Measurements from ENCODE around the gene TUBGCP6. TPM values are rescaled to one million over a fixed set of nuclear protein-coding genes. Genes with fewer than 3 reads are reported as not detected.

Gene TUBGCP6, protein sequence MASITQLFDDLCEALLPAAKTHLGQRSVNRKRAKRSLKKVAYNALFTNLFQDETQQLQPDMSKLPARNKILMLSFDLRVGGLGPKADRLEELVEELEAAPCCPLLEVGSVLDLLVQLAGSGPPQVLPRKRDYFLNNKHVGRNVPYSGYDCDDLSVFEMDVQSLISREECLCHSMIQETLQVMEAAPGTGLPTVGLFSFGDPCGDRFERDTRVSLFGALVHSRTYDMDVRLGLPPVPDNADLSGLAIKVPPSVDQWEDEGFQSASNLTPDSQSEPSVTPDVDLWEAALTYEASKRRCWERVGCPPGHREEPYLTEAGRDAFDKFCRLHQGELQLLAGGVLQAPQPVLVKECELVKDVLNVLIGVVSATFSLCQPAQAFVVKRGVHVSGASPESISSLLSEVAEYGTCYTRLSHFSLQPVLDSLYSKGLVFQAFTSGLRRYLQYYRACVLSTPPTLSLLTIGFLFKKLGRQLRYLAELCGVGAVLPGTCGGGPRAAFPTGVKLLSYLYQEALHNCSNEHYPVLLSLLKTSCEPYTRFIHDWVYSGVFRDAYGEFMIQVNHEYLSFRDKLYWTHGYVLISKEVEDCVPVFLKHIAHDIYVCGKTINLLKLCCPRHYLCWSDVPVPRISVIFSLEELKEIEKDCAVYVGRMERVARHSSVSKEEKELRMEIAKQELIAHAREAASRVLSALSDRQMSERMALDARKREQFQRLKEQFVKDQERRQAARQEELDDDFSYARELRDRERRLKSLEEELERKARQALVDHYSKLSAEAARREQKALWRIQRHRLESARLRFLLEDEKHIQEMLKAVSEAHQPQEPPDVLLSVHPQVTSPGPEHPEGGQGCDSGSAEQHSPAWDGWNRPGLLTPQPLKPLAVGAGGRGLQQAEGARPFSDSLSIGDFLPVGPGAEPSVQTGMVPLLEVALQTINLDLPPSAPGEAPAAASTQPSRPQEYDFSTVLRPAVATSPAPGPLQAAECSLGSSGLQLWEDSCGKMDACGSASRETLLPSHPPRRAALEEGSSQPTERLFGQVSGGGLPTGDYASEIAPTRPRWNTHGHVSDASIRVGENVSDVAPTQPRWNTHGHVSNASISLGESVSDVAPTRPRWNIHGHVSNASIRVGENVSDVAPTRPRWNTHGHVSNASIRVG (N-terminal part only)
- polyA plus RNA-seq (2014; cell fraction: cytosol; rRNA removed), result 21.2 and 23.3 TPM in 2 replicates
- polyA plus RNA-seq (2014; cell fraction: nucleus; rRNA removed), result 225 and 301 TPM in 2 replicates

DNA sequence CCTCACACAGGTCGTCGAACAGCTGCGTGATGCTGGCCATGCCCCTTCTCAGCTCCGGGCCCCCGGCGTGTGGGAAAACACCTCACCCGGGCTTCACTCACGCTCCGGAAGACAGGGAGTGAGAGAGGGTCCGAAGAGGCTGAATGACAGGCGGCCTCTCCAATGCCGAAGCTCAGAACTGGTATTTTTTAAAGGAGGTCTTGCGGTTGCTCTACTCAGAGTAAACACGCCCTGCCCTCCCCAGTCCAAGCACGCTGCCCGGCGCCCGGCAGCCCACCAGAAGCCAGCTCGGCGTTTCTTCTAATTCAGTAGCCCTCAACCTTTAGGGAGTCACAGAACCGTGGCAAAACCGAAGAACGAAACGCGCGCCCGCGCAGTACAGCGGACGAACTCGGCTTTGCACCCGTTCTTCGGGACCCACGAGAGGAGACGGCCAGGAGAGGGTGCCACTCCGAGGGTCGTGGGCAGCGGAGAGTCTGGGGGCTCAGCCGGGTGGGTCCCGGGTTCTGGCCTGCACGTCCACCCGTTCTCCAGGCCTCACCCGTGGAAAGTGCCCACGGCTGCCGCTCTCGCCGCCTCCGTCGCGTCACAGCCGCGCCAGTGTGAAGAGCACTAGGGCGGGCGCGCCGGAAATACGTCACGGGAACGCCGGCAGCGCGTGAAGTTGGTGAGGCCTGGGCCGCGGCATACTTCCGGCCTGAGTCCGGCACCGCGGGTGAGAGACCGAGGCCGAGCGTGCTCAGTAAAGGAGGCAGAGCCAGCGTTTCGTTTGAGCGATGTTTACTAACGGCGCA is at the start of gene TUBGCP6:
TSS of gene TUBGCP6 (minus strand) at position 604 of the 794 bp plus-strand sequence. CDS start at position 40, 564 bp downstream.
- DNase-seq (ENCODE audit: low spot score), result peak; percentile 92

DNA sequence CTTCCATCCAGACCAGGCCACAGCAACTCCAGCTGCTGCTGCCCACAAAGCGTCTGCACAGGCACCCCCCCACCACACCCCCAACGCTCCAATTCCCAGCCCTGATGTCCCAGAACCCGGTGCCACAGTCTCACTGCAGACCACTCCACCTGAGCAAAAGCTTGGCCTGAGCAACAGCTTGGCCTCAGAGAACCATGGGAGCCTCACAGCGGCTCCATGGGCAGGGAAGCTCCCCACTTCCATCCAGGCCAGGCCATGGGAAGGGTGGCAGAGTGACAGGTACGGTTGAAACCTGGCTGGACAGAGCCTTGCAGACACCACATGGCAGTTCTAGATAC is 49.5 kb upstream of the TUBGCP6 start:
- no peak for DNase-seq (ENCODE audit: low spot score)

DNA sequence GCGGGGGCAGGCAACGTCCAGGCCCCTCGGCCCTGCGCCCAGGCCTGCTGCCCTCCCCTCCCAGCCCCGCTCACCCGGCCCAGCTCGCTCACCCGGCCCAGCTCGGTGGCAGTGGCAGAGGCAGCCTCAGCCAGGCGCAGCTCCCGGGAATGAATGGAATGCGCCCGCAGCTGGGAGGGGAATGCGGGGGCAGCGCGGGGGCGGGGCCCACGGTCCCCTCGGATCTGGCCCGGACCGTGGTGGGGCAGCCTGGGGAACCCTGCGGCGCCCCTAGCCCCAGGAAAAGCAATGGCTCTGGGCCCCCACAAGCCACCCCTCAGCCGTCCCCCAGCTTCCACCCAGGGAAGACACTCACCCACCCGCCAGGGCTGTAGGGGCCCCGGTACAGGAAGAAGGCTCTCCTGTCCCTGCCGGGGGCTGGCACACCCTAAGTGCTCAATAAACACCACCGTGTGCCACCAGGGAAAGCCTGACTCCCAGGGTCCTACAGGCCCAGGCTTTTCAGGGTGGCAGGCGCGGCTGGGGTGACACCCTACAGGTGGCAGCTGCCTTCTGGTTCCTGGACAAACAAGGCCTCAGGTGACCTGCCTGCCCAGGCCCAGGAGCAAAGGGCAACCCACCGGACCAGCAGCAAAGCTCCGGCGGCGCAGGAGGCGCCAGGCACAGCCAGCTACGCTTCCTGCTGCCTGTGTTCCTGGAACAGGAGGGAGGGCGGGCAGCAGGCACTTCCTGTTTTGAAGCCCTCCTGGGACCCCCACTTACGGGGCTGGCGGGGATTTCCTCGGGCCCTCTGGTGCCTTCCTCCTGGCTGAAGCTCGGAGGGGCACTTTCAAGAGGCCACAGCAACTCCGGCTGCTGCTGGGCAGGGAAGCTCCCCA is 48.9 kb upstream of the TUBGCP6 start:
- DNase-seq (ENCODE audit: low spot score), result no peak

DNA sequence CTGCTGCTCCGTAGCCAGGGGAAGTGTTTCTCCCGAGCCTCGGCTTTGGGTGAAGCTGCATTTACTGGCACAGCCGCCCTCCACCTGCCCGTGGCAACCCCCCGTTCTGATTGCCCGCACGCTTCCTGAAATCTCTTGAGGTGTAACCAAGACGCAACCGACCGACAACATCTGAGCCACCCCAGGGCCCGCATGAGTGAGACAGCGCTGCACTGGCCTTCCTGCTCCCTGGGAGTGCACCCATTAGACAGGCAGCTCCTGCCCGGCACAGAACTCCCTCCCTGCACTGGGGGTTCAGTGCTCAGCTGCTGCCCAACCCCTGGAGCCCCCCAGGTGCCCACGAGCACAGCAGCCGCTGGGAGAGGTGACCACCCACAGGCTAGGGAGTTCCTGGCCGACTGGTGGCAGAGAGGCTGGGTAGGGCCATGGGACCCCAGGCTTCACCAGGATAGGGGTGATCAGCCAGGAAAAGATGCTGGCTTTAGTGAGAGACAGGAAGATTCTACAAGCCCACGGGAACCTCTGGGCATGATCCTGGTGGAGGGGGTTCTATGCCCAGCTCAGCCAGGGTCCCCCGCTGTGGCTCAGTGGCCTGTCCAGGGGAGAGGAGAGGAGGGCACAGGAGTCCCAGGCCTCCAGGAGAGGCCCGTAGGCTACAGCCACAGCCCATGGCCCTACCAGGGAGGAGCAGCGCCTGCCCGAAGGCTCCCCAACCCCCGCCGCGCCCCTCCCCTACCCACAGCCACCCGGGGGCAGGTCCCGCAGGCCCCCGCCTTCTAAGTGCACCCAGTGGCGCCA is 48.0 kb upstream of the TUBGCP6 start:
- no peak for DNase-seq (ENCODE audit: low spot score)

DNA sequence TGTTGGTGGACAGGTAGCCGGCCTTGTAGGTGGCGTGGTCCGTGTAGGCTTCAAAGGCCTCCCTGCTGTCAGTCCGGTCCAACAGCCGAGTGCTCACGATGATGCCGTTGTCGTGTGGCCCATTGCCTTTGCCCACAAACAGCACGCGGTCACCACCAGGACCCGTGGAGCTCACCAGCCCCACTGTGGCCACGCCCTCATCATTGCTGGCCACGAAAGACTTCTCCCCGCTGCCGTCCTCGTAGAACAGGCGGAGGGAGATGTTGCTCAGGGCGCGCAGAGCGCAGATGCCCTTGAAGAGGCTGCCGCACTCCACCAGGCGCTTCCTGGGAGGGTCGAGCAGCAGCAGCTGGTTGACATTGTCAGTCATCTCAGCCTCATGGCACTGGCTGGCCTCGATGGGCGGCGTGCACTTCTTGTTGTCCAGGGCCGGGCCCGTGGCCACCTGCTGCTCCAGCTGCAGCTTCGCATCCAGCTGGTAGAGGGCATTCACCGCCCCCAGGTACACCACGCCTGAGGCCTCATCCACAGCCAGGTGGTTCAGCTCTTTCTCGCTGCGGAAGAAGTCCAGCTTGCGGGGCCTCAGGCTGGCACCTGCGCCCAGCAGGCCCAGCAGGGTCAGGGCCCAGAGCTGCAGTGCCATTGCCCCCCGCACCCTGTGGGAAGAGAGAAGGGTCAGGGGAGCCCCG is 45.3 kb upstream of the TUBGCP6 start:
- no peak for DNase-seq (ENCODE audit: low spot score)

DNA sequence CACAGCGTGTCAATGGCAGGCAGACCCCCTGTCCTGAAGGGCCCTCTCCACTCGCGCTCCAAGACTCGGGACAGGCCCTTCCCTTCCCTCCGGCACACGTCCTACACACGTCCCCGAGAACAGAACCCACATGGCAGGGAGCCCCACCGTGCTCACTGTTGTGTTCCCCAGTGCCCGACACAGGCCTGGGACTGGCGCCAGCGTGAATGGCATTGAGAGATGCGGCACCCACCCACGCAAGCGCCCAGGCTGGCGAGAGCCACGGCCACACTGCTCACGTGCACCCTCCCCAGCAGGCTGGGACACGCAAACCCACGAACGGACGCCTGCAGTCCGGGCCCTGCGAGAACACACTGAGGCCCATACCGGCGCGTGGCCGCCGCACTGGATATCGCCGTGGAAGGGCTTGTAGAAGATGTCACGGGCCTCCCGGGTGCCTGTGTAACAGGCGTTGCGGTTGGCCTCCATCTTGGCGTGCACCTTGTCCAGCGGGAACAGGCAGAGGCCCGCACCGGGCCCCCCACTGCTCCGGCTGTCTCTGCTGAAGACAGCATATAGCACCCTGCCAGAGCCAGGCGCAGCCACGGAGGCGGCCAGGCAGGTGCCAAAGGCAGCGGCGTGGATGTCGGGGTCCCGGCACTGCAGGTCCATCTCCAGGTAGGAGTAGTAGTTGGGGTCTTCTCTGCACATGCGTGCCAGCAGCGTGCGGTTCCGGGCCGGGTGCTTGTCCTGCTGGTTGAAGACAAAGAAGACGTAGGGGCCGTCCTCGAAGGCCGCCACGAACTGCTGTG is 44.5 kb upstream of the TUBGCP6 start:
- no peak for DNase-seq (ENCODE audit: low spot score)

DNA sequence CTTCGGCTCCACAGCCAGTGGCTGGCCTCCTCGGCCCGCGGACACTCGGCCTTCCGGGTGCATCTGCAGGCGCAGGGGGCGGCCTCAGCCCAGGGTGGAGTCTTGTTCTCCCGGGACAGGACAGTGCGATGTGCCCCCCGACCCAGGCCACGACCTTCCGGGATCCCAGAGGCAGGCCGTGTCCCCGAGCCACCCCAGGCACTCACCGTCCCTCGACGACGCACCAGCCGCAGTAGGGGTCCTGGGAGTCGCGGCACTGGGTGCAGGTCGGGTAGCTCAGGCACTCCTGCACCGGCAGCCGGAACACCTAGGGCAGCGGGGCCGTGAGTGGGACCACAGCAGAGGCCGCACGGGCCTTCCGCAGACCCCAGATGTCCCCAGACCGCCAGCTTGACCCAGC is 42.9 kb upstream of the TUBGCP6 start:
- DNase-seq (ENCODE audit: low spot score), result no peak

DNA sequence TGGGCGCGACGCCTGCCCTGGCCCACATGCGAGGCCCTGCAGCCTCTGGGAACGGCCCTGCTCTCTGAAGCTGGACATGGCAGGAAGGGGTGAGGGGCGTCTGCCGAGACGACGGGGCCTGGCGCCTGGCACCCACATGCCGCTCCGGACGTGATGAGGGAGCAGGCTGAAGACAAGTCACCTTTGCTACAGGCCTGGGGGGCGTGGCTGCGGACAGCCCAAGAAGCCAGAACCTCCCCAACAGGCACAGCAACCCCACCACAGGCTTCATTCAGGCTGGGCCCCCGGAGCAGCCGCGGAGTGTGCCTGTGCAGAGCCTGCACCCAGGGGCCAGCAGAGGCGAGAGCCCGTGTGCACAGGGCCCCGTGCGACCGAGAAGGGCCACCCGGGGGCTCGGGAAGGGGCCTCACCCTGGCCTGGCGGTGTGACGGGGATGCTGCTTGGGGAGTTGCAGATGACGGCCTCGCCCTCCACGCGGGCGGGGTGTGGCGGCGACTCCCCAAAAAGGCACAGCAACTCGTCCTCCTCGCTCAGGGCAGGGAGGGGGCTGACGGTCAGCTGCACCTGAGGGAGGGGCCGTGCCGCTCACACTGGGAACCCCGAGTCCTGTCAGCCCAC is 42.0 kb upstream of the TUBGCP6 start:
- DNase-seq (ENCODE audit: low spot score), result no peak

DNA sequence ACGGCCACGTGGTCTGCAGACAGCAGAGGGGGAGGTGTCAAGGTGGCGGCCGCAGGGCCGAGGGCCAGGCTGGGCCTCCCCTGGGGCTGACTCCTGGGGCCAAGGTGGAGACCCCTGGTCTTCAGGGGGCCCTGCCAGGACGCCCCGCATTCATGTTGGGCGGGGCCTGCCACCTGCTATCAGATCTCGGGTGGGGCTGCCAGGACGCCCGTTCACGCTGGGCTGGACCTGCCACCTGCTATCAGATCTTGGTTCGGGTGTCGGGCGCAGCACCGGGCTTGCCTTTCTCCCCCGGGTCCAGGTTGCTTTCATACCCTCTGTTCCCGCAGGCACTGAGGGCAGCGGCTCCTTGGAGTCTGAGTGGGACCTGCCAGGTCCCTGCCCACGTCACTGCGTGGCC is 41.5 kb upstream of the TUBGCP6 start:
- no peak for DNase-seq (ENCODE audit: low spot score)

DNA sequence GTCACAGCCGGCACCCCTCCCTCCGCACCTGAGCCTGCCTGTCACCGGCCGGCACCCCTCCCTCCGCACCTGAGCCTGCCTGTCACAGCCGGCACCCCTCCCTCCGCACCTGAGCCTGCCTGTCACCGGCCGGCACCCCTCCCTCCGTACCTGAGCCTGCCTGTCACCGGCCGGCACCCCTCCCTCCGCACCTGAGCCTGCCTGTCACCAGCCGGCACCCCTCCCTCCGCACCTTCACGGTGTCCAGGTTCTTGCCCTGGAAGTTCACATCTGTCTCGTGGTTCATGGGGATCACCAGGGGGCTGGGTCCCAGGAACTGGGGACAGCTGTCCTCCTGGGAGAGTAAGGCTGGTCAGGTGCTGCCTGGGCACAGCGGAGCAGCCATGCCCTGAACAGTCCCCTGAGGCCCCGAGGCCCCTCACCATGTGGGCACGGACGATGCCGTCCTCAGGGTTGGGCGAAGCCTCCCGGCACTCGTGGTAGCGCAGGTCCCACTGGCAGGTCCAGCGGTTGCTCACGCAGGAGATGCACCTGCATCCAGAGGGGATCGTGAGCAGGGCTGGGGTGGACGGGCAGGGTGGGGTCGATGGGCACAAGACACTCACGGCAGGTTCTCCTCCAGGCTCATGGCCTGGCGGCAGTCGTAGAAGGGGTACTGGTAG is 40.9 kb upstream of the TUBGCP6 start:
- DNase-seq (ENCODE audit: low spot score), result no peak

DNA sequence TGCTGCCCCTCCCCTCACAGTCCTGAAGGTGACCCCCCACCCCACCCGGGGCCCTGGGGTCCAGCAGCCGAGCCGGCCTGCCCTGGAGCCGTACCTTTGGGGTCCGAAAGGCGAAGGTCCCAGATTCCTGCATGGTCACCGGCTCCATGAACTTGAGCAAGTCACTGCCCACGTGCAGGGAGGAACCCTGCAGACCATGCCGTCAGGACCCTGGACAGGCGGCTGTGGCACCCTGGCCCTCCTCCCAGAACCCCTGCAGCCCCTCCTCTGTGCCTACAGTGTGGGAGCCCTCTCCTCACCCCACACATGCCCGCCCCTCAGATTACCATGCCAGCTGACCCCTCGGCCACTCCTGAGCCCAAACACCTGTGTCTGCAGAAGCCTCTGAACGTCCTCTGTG is 39.7 kb upstream of the TUBGCP6 start:
- no peak for DNase-seq (ENCODE audit: low spot score)

DNA sequence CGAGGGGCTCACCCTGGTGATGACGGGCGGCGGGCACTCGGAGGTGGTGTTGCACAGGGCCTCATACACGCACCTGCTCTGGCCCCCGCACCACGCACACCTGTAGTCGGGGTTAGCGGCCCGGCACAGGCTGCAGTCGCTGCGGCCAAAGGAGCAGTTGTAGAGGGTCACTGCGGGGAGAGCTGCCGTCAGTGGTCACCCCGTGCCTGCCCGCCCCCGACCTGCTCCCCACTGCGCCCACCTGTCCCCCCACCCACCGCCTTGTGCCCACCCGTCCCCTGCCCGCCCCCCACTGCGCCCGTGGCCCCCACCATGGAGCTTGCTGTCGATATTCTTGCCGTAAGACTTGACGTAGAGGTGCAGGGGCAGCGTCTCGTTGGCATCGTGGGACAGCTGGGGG is 39.0 kb upstream of the TUBGCP6 start:
- no peak for DNase-seq (ENCODE audit: low spot score)

DNA sequence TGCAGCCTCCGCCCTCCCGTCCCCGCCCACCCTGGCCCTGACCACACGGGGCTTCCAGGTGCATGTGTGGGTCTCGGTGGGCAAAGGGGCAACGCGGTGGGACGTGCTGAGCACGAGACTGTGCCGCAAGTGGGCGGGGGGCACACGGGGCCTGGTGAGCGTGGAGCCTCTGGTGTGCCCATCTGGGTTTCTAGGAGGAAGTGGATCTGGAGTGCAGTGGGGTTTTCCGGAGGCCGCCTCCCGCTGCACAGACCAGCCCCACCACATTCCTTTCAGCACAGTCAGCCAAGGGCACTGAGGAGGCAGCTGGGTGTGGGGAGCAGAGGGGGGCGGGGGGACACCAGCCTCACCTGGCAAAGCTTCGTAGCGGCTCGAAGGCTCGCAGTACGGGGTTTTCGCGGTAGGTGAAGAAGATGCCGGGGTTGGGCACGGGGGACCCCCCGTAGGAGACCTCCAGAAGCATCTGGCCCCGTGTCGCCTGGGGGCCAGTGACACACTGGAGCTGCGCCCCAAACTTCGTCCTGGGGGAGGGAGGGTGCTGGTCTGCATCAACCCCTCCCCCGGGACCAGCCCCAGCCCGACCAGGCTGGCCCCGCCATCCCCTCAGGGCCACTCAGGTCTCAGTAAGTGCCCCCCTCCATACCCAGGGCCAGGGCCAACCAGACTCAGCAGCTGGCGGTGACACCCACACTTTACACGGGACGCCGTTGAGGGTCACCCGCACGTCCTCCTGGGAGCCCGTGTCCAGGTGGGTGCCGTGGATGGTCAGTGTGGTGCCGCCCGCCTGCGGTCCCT is 37.7 kb upstream of the TUBGCP6 start:
- no peak for DNase-seq (ENCODE audit: low spot score)

DNA sequence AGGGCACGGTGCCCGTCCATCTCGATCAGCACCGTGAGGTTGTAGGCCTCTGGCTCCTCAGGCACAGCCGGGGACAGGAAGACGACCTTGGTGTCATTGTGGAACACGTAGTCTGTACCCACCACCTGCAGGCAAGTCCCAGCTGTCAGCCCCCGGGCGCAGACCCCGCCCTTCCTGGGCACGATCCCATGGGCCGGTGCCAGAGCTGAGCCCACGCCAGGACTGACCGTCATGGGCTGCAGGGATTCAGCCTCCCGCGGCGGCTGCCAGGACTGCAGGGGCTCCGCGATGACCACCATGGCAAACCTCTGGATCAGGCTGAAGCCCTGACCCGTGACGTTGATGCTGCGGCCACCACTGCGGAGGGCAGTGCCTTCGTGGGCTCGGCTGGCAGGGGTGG is 37.1 kb upstream of the TUBGCP6 start:
- no peak for DNase-seq (ENCODE audit: low spot score)

DNA sequence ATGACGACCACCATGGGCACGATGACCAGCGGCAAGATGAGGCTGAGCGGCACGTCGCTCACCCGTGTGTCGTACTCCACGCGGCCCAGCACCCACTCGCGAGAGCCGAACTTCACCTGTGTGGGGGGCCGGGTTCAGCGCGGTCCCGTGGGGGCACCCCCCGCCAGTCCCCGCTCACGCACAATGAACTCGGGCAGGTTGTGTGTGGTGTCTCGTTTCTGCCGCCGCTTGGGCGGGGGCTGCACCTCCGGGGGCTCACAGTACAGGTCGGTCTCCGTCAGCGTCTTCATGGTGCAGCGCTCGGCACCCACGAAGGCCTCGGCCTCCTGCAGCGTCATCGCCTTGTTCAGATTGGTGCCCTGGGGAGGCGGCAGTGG is 36.5 kb upstream of the TUBGCP6 start:
- no peak for DNase-seq (ENCODE audit: low spot score)

DNA sequence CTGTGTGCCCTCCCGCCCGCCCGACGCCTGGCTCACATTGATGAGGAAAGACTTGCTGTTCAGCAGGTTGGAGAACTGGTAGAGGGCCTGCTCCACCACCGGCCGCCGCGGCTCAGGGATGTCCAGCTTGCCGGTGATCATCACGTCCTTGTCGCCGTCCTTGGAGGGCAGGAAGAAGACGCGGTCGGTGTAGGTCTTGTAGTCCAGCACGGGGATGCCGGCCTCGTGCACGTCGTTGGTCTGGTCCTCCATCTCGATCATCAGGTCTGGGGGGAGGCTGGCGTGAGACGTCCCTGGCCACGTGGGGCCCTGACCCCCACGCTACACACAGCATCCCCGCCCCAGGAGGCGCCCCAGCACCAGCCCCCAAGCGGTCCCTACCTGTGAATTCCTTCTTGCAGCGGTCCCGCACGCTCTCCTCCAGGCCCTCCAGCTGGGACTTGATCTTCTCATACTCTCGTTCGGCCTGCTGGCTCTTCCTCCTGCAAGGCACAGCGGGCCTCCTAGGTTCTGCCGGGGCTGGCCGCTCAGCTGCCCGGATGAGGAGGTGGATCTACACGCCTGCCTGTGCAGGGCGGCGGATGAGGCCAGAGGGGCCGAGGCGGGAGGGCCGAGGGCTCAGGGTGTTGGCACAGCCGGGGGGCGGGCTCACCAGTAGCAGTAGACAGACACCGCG is 36.0 kb upstream of the TUBGCP6 start:
- no peak for DNase-seq (ENCODE audit: low spot score)
